SK-N-SH treated with all-trans-retinoic acid at 6 μM for 48 hours (cell line): ENCODE measurements around the gene OSBPL3.

ENCODE experiments used
- ARNTL ChIP-seq: fragments of 450-650 bp; formaldehyde crosslinking; IDR thresholded peaks from 2 replicates; pipeline ENCODE4 v1.5.0; 2020; ENCODE audit warnings: low read depth, mild to moderate bottlenecking, moderate library complexity, borderline replicate concordance
- CREB5 ChIP-seq: fragments of 250-450 bp; sonication (Bioruptor Pico); IDR thresholded peaks from 2 replicates; pipeline ENCODE4 v1.5.1; 2020; ENCODE audit warnings: low read depth, mild to moderate bottlenecking, moderate library complexity
- ESRRG ChIP-seq: fragments of 250-450 bp; sonication (Bioruptor Pico); IDR thresholded peaks from 2 replicates; pipeline ENCODE4 v1.6.1; 2021; ENCODE audit warnings: mild to moderate bottlenecking
- PATZ1 ChIP-seq: fragments of 250-450 bp; sonication (Bioruptor Pico); IDR thresholded peaks from 2 replicates; pipeline ENCODE4 v1.8.0; 2020; ENCODE audit warnings: mild to moderate bottlenecking, moderate library complexity, borderline replicate concordance
- ZFP30 ChIP-seq: fragments of 450-650 bp; formaldehyde crosslinking; IDR thresholded peaks from 2 replicates; pipeline ENCODE4 v1.5.0; 2022; ENCODE audit warnings: mild to moderate bottlenecking, moderate library complexity
- ZNF565 ChIP-seq: fragments of 450-650 bp; formaldehyde crosslinking; conservative IDR thresholded peaks from 2 replicates; pipeline ENCODE4 v1.5.0; 2020; ENCODE audit warnings: low read depth, mild to moderate bottlenecking, moderate library complexity
- ZNF70 ChIP-seq: fragments of 450-650 bp; formaldehyde crosslinking; IDR thresholded peaks from 2 replicates; pipeline ENCODE4 v1.5.0; 2020; ENCODE audit warnings: mild to moderate bottlenecking, moderate library complexity
- TF ChIP-seq, protein P1 (sequence below): fragments of 250-450 bp; sonication (Bioruptor Pico); IDR thresholded peaks from 2 replicates; pipeline ENCODE4 v1.8.0; 2021; ENCODE audit warnings: low read depth, mild to moderate bottlenecking, moderate library complexity, borderline replicate concordance

DNA sequence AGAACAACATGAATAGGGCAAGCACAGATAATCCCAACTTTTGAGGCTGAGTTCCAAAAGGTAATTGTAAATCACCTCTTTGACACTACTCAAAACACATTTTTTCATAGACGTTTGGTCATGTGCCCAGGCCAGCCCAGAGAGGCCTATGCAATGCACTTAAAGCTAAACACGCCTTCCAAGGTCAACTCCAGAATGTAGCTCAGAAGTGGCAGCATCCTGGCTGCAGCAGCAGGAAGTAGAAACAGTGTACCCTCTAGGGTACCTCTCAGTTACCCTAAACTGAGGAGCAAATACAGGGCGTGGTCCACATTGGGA is 58.7 kb downstream of the OSBPL3 start:
- TF ChIP-seq PATZ1 (CRISPR knock-in tag) (no peak), ESRRG (CRISPR knock-in tag) (no peak), ZNF565 (no peak), ZFP30 (CRISPR knock-in tag) (no peak), CREB5 (CRISPR knock-in tag) (no peak), ARNTL (CRISPR knock-in tag) (no peak), ZNF70 (CRISPR knock-in tag) (no peak)
- TF ChIP-seq, protein P1, sequence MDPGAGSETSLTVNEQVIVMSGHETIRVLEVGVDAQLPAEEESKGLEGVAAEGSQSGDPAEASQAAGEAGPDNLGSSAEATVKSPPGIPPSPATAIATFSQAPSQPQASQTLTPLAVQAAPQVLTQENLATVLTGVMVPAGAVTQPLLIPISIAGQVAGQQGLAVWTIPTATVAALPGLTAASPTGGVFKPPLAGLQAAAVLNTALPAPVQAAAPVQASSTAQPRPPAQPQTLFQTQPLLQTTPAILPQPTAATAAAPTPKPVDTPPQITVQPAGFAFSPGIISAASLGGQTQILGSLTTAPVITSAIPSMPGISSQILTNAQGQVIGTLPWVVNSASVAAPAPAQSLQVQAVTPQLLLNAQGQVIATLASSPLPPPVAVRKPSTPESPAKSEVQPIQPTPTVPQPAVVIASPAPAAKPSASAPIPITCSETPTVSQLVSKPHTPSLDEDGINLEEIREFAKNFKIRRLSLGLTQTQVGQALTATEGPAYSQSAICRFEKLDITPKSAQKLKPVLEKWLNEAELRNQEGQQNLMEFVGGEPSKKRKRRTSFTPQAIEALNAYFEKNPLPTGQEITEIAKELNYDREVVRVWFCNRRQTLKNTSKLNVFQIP (CRISPR knock-in tag) = no peak
